UCSD-AML1 (cell line): ENCODE data around the gene ADAMTS9.

ENCODE experiments used
- DNase-seq: peaks from one replicate; lab custom pipeline; 2025; ENCODE audit not compliant: unreplicated experiment; lab: John Stamatoyannopoulos, UW

ADAMTS9 gene

DNA sequence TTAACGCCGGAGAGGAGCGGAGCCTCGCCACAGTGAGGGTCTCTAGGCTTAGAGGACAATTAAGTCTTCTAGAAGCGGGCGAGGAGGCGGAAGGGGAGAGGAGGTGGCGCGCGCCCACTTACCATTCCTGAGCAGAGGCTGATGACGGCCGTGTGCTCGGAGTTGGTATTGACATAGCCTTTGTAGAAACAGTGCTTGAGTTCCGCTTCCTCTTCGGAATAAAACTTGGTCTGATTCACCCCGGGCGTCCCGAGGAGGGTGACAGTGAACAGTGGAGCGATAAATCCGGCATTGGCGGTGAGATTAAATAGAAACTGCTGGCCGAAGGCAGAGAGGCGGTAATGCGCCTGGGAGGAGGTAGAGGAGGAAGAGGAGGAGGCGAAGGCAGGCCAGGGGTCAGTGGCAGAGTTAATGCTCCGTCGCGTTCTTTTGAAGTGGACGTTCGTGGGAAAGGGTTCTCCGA lies 1.3 kb downstream of the ADAMTS9 start:
- DNase-seq = no peak

DNA sequence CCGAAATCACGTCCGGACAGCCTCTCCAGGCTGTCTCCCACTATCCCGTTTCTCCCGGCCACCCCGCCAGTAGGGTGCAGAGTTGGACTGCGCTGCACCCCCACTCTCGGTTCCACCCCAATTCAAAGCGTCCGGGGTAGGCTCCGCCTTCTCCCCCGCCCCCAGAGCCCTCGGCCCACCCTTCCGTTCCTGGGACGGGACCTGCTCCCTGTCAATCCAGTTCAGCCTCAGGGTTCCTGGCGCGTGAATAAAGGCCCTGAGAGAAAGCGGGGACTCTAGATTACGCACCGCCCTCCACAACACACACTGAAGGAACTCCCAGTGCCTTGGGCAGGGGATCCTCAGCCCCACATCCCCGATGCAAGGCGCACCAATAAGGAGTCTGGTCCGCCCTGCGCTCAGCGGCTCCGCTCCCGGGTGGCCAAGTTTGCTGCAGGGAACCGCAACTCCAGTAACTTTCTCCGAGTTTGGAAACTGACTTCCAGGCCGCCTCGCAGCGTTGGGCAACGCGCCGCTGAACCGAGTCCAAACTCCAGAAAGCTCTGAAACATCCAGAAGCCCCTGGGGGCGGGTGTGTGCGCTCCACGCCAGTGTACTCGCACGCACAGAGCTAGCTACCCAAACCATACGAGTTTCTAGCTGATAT lies 1.9 kb downstream of the ADAMTS9 start:
- DNase-seq = no peak

DNA sequence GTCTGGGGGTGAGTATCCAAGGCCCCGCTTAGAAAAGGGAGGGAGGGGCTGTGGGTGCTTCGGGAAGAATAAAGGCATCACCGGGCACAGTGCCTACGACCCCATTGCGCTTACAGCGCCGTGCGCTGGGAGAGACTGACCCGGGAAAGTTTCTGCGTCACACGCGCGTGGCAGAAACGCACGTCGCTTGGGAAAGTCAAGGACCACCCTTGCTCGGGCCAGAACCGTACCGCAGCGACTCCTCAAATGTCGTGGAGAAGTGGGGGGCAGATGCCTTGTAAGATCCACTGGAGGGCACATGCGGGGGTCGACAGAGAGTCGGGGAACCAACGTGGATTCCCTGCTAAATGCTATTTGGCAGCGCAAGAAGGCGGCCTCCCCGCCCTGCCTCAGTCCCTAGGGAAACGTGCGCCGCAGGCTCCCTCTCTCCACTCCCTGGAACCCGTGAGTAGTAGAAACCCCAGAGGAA lies 2.4 kb downstream of the ADAMTS9 start:
- DNase-seq = no peak

DNA sequence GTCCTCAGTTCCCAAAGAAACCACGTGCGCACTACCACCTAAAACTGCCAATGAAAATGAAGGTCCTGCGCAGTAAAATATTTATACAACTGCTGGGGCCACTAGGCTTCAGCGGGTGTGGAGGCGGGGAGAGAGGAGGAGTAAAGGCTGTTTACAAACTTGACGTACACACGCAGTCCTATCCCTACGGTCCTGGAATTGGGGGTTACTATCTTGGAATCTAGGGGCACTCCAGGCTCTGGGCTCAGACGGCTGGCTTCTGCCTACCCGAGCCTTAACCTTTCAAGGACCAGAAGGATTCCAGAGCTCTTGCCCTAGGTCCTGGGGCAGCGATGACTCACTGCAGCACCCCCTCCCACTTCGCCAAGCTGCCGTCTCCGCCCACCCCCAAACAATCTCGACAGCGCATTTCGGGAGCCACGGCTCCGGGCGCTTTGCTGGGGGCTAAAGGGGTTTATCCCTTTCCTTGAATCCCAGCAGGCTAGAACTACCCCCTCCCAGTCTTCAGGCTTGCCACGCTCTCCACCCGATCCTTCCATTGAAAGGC lies 3.0 kb downstream of the ADAMTS9 start:
- DNase-seq = no peak

DNA sequence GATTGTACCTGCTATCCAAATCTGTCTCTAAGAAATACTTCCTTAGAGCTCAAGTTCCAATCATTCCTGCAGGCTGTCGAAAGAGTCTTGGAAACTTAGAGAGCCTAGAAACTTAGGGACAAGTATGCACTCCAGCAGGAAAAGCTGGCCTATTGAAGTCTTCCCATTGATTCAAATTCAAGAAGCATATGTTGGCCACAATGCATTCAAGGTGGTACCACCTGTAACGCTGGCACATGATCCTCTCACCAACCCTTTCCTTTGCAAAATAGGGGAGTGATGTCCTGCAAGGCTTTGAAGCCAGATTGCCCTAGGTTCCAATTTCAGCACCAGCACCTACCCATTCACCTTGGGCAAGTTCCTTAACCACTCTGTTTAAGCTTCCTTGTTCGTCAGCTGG lies 6.0 kb downstream of the ADAMTS9 start:
- DNase-seq = no peak

DNA sequence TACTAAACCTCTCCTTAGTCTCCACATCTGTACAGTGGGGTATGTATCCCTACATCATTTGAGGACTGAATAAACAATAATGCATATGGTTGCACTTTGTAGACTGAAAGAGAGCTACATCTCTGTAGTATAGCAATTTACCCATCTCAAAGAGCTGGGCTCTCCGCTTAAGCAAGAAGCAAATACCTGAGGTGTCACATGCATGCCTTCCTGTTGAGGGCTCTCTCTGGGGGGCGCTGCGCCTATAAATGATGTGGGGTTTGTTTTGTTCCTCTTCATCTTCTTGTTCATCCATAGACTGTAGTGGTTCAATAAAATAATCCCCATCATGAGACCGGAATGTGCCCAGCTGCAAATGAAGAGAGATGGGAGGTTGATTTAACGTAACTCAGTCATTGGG lies 6.8 kb downstream of the ADAMTS9 start:
- DNase-seq = no peak

DNA sequence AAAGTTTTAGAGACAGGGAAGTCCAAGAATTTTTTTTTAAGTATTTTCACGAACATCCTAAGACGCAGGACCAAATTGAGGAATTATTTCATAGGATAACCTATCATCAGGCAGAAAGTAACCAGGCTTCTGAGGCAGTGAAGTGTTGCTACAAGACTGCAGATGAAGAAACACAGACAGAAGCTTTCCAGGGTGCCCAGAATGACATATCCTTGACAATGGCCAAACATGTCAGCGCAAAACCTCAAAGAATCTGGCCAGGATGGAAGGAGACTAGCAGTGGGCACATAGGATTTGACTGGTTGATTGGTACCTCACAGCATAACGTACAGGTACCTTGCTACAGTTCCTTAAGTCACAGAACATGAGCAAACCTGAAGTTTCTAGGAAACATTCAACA lies 7.5 kb downstream of the ADAMTS9 start:
- no peak for DNase-seq

DNA sequence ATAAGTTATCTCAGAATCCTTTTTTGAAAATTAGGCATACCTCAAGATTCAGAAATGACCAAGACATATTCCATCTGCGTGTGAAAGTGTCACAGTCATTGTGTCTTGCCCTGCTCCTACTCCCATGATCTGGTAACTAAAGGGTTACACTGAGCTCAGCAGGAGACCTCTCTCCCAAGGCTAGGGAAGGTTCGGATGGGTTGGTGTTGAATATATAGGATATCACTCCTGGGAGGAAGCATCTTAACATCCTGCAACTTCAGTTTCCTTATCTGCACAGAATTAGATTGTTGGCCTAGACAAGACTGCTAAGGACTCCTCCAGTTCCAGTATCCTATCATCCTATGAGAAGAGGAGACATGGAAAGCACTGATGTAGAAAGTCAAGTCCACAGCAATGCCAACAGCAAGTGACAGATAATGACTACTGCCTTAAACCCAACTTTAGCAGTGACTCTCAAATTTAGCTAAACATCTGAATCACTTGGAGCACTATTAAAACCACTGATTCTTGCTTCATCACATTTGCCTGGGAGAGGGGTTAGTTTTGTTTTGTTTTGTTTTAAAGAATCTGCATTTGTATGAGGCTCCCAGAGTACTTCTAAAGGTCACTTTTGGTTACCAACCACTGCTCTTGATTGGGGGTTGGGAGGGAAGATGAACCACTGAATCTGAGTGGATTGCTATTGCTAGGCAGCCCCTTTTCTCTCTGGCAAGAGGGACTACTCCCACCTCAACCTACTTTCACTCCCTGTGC lies 9.7 kb downstream of the ADAMTS9 start:
- no peak for DNase-seq

DNA sequence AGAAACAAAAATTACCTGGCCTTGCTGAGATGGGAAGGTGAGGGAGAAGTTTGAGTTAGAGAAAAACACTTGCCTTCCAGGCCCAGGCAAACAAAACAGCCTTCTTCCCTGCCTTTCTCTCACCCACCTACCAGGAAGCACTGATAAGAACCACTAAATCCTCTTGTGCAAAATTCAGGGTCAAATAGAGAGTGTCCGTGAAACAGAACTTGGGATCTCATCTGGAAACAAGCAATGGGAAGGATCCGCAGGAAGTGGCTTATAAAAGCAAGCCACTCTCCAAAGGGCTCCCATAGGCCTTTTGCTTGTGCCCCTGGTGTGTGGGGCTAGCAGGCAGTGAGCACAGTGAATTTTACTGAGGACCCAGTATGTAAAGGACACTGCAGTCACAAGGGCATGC lies 11.0 kb downstream of the ADAMTS9 start:
- DNase-seq = no peak

DNA sequence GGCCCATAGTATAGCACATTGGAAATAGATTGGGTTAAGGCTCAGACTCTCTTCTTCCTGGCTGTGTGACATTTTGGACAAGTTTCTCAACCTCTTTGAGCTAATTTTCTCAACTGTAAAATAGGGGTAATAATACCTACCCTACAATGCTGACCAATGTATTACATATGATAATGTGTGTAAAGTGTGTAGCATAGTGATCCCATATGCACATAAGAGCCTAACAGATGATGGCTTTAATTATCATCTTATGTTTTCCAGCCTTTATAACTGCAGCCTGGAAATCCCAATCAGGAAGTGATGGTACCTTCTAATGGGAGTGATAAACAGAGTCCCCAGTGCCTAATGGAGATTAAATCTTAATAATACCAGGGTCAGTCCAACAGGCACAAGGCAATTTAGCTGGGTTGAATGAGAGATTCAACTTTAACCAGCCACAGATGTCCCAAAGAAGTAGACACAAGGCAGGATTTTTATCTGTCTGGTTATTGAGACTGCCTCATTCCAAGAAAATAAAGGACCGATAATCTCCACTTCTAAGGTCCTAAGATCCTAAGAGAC lies 12.0 kb downstream of the ADAMTS9 start:
- DNase-seq = no peak

DNA sequence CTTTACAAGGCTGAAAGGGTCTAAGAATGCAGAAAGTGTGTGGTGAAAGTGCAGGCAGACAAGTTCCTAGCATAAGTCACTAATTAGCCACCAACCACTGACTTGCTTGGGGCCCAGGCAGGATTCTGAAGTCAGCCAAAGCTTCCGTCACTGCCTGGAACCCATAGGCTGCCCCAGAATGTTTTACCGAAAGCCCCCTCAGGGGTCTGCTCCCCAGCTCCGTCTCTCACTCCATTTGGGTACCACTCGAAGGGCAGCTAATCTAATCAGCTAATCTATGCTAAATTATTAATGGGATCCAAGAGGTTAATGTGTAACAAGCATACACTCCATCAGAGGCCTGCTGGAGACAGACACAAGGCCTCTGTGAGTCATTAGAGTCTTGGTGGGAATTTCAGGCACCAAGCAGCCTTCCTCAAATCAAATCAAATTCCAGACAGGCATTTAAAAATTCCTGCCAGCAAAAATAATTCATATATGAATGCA lies 13.2 kb downstream of the ADAMTS9 start:
- DNase-seq = no peak

DNA sequence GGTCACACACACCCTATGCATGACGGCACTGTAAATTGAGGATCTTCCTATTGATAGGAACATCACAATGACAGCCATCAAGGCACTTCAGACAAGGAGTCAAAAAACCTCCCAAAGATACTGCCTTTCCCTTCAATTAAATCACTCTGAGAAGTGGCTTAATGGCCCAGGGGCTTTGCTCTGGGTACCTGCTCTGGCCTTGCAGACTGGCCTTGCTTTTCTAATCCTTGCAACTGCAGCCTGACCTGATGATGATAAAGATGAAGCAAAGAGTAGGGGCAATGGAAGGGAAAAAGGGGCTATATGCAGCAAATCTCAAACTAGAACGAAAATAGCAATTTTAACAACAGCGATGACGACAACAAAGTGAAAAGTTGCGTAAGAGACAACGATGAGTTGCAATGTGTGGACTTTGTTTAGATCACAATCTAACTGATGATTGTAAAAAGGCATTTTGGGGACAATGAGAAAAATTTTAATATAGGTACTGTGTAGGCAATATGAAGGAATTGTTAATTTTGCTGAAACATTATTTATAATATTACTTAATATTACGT lies 14.6 kb downstream of the ADAMTS9 start:
- DNase-seq = no peak

DNA sequence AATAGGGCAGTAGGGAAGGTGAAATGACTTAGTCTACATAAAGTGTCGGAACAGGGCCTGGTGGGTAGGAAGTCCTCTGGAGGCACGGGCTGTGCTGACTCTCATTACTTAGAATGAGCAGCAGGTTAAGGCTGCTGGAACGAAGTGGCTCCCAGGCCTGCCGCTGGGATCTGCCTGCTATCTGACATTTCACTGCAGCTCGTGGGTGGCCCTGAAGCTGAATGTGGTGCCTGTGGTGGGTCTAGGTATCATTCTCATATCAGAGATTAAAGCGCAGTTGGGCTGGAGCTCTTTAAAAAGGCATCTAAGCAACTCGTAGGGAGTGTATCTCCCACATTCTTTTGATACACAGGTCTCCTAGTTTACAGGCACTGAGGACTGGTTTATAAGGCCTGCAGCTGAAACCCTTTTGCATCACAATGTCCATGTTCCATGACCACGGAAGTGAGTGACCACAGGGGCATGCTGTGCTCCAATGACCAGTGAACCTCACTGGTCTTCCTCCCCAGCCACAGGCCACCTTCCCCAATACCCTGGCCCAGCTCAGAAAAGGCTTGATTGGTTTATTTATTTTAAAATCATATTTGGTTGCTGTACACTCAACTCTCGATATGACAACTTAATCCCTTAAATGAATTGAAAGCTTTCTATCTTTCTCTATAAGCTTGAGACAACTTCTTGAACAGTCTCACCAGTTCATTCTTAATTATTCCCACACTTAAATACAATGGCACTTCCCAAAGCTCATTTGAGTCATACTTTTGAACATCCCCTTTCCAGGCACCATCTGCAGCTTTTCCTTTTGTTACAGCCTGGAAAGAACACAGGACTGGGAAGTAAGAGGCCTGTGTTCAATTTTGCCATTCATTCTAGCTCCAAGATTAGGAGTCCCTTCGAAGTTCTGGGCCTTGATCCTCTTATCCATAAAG lies 19.0 kb downstream of the ADAMTS9 start:
- no peak for DNase-seq

DNA sequence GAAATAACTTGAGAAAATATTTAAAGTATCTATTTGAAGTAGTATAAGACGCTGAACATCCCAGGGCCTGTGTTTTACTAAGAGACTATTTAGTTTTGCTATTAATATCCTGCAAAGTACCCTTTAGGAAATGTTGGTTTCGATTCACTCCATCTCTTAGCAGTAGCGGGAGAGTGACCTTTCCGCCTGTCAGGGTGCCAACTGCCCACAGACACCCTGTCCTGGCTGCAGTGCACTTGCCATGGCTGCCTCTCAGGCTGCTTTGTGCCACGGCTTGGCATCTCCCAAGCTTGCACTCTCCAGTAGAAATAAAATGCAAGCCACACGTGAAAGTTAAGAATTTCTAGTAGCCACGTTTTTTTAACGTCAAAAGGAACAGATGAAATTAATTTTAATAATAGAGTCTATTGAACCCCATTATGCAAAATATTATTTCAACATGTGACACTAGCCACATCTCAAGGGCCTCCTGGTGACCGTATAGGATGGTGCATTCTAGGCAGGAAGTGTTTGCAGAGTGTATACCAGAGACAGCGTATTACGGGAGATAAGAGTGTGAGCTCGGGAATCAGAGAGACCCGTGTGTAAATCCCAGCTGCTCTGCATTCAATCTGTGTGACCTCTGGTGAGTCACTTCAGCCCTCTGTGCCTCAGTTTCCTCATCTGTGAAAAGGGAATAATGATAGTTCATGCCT lies 19.8 kb downstream of the ADAMTS9 start:
- no peak for DNase-seq

DNA sequence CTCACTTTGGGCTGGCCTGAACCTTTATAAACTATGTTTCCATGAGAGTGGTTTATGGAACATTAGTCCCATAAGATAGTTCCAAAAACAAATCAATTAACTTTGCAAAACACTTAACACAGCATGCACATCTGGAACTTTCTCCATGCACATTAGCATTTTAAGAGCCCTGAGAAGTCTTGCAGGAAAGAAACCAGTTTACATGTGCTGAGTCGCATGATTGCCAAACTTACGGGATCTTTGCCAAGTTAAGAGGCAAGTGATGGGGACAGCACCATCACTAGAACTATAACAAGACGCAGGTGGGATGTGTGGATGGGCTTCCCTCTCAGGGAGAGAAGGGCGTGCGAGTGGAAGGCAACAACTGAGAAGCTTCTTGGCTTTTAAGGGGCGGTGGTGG lies 20.7 kb downstream of the ADAMTS9 start:
- no peak for DNase-seq

DNA sequence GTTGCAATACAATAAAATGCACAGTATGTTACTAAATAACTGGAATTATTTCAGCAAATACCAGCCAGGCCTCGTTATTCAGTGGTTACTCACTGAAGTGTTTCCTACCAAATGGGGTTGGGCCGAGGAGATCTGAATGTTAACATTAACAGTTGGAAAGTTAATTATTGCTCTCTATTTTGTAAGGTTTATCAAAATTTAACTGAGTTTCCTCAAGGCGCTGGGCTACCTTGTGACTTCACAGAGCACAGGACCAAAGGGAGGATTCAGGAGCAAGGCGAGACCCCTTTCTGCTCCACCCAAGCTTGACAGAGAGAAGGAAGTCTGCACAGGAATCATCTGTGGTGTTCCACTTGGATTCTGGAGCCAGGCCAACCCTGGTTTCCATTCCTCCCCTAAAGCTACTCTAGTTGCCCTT lies 21.6 kb downstream of the ADAMTS9 start:
- no peak for DNase-seq

DNA sequence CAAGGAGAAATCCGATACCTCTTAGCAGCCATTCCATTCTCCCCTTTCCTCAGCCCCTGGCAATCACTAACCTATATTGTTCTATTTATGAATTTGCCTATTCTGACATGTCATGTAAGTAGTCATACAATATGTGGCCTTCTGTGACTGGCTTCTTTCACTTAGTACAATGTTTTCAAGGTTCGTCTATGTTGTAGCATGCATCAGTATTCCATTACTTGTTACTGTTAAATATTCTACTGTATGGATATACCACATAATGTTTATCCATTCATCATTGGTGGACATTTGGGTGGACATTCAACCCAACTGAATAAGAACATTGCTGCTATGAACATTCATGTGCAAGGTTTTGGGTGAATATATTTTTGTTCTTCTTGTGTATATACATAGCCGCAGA lies 23.4 kb downstream of the ADAMTS9 start:
- no peak for DNase-seq

DNA sequence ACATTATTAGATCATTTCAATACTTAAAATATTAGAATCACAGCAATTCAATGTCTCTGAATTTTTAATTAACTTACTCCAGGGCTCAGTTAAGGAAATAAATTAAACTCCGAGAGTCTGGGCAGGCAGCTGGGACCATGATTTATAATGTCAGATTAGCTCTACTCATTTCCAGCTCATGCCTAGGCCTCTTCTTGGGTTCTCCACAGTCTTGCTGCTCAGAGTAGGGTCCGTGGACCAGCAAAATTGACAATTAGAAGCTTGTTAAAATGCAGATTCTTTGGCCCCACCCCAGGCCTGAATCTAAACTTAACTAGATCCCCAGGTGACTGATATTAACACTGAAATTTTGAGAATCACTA lies 28.2 kb downstream of the ADAMTS9 start:
- DNase-seq = no peak

DNA sequence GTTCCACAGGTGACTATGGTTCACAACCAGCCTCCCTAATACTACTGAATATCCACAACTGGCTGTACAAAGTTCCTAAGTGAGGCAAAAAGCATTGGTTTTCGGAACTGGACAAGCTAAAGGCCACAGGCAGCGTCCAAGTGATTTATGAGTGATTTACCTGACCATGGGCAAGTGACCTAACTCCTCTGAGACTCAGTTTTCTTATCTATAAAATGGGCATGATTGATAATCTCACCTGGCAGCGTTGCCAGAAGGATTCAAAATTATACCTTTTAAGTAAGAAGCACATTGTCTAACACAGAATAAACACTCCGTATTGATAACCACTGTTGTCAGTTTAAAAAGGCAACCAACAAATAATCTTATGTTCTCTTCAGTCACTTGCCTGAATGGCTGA lies 29.8 kb downstream of the ADAMTS9 start:
- DNase-seq = no peak

DNA sequence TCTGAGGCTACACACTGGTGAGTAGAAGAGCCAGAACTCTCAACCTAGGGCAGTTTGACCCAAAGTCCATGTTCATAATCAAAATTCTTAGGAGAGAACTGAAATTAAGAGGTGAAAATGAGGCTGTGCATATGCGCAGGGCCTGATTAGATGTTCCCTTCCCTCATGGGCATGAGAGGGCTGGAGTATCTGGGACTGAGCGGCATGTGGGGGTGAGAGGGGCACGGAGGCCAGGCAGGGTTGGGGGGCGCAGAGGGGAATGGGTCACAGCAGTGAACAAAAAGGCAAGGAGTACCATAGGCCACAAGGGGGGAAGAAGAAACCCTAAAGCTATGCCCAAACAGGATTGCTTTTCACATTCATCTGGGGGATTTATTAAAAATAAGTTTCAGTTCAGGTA lies 31.3 kb downstream of the ADAMTS9 start:
- no peak for DNase-seq
